IMR-90 (cell line): ENCODE measurements around the gene ACTRT2.

Source experiments
- CTCF ChIP-seq: conservative IDR thresholded peaks from 2 replicates; pipeline ENCODE4 v1.5.1; 2012; ENCODE audit warnings: mild to moderate bottlenecking, low read depth, low read length, improper control_type of control experiment
- ELK1 ChIP-seq: fragments of 150-350 bp; IDR thresholded peaks from 2 replicates; pipeline ENCODE4 v1.6.1; 2016; ENCODE audit warnings: low read depth, mild to moderate bottlenecking, low read length, moderate library complexity, borderline replicate concordance
- MXI1 ChIP-seq: IDR thresholded peaks from 2 replicates; pipeline ENCODE4 v1.6.1; 2012; ENCODE audit warnings: low read depth, mild to moderate bottlenecking, low read length, moderate library complexity, borderline replicate concordance
- NFE2L2 ChIP-seq: fragments of 150-350 bp; IDR thresholded peaks from 2 replicates; pipeline ENCODE4 v1.6.1; 2016; ENCODE audit warnings: low read depth, mild to moderate bottlenecking, low read length
- POLR2A ChIP-seq: IDR thresholded peaks from 2 replicates; pipeline ENCODE4 v1.6.1; 2012; ENCODE audit warnings: mild to moderate bottlenecking, low read depth, low read length
- RAD21 ChIP-seq: IDR thresholded peaks from 2 replicates; pipeline ENCODE4 v1.6.1; 2012; ENCODE audit warnings: low read length, improper control_type of control experiment

GRCh38 chr1:3011631-3012455, 9.4 kb upstream of the ACTRT2 start:
- TF ChIP-seq NFE2L2 = no peak
- TF ChIP-seq MXI1 = no peak
- no peak for TF ChIP-seq CTCF
- no peak for TF ChIP-seq ELK1
- no peak for TF ChIP-seq RAD21
- TF ChIP-seq POLR2A = no peak
